IMR-90 (cell line): ENCODE results near the gene DUS4L. TPM values are rescaled to one million over a fixed set of nuclear protein-coding genes. Genes with fewer than 3 reads are reported as not detected.
A peak's percentile ranks its signal among the peaks of the same experiment; 100 is the strongest.

Experiments
- ATAC-seq: fragments of 200-7000 bp; cut with Tn5 transposase; 2 replicates; pipeline ENCODE4 v1.9.1; 2020; ENCODE audit warnings: low read depth, mild to moderate bottlenecking, moderate library complexity
- Bru-seq: library from RNA; stranded (reverse); fragments of 400-500 nt; gene quantifications from one replicate; lab custom pipeline; 2021; lab: Mats Ljungman, UMichigan
- BruChase-seq, 2 experiments: library from RNA; stranded (reverse); fragments of 400-500 nt; gene quantifications; one replicate each; lab custom pipeline; 2021; lab: Mats Ljungman, UMichigan
- BruUV-seq: library from RNA; stranded (reverse); fragments of 400-500 nt; replicated peaks from 2 replicates; lab custom pipeline; 2021; lab: Mats Ljungman, UMichigan
- CTCF ChIA-PET: fragments of 300-600 bp; formaldehyde crosslinking; extraction: SDS; loops from one replicate; lab custom pipeline; 2021; ENCODE audit warnings: antibody characterized with exemption; lab: Yijun Ruan, JAX
- POLR2A ChIA-PET: fragments of 300-600 bp; sonication (Branson Sonifier 250); formaldehyde crosslinking; loops from one replicate; lab custom pipeline; 2022; ENCODE audit warnings: antibody characterized with exemption; ENCODE audit not compliant: unreplicated experiment; lab: Charles Lee
- DNase-seq: peaks from one replicate; pipeline ENCODE4 v3.0.0; 2013
- H2AFZ ChIP-seq: replicated peaks from 2 replicates; pipeline ENCODE3; 2013; ENCODE audit warnings: low read length, mild to moderate bottlenecking; ENCODE audit not compliant: poor library complexity
- H2AK5ac ChIP-seq: 2 replicates; pipeline ENCODE4 v1.6.1; 2013; ENCODE audit warnings: low read depth, low read length, inconsistent platforms
- H2AK9ac ChIP-seq: replicated peaks from 2 replicates; pipeline ENCODE3; 2013; ENCODE audit warnings: mild to moderate bottlenecking, low read depth, low read length, moderate library complexity; ENCODE audit not compliant: poor library complexity
- H2BK120ac ChIP-seq: 2 replicates; pipeline ENCODE4 v1.6.1; 2013; ENCODE audit warnings: low read depth, low read length, inconsistent platforms
- H2BK15ac ChIP-seq: 3 replicates; pipeline ENCODE4 v1.6.1; 2013; ENCODE audit warnings: low read depth, low read length, inconsistent platforms
- H2BK20ac ChIP-seq: 2 replicates; pipeline ENCODE4 v1.6.1; 2013; ENCODE audit warnings: low read depth, mild to moderate bottlenecking, inconsistent platforms, low read length, moderate library complexity
- H2BK5ac ChIP-seq: 2 replicates; pipeline ENCODE4 v1.6.1; 2013; ENCODE audit warnings: mild to moderate bottlenecking, low read depth, low read length, inconsistent platforms; ENCODE audit not compliant: poor library complexity, severe bottlenecking
- H3K14ac ChIP-seq: replicated peaks from 2 replicates; pipeline ENCODE4 v1.6.1; 2013; ENCODE audit warnings: low read depth, low read length, inconsistent platforms
- H3K18ac ChIP-seq: 2 replicates; pipeline ENCODE4 v1.6.1; 2013; ENCODE audit warnings: low read depth, low read length, control low read depth
- H3K23ac ChIP-seq: 2 replicates; pipeline ENCODE4 v1.6.1; 2013; ENCODE audit warnings: low read depth, low read length, inconsistent platforms
- H3K27ac ChIP-seq: 2 replicates; pipeline ENCODE4 v1.5.1; 2013; ENCODE audit warnings: mild to moderate bottlenecking, control low read depth, low read length; ENCODE audit not compliant: insufficient read depth
- H3K27me3 ChIP-seq: 2 replicates; pipeline ENCODE4 v1.6.1; 2013; ENCODE audit warnings: low read length; ENCODE audit not compliant: control insufficient read depth, insufficient read depth
- H3K36me3 ChIP-seq: 2 replicates; pipeline ENCODE4 v1.6.1; 2013; ENCODE audit warnings: low read length, mixed read lengths; ENCODE audit not compliant: control insufficient read depth, insufficient read depth
- H3K4ac ChIP-seq: 2 replicates; pipeline ENCODE4 v1.6.1; 2013; ENCODE audit warnings: low read depth, low read length, inconsistent platforms
- H3K4me1 ChIP-seq: 2 replicates; pipeline ENCODE4 v1.6.1; 2013; ENCODE audit warnings: low read length, mixed read lengths; ENCODE audit not compliant: control insufficient read depth, insufficient read depth
- H3K4me2 ChIP-seq: 2 replicates; pipeline ENCODE4 v1.6.1; 2013; ENCODE audit warnings: low read depth, mild to moderate bottlenecking, control low read depth, low read length, moderate library complexity
- H3K4me3 ChIP-seq: 2 replicates; pipeline ENCODE4 v1.5.1; 2013; ENCODE audit warnings: low read depth, mild to moderate bottlenecking, control low read depth, low read length, moderate library complexity; ENCODE audit not compliant: insufficient read depth
- H3K56ac ChIP-seq: 2 replicates; pipeline ENCODE4 v1.6.1; 2013; ENCODE audit warnings: low read length, inconsistent platforms; ENCODE audit not compliant: insufficient read depth; ENCODE audit errors: extremely low read depth
- H3K79me1 ChIP-seq, 2 experiments: 2 replicates each; pipeline ENCODE4 v1.6.1; 2013; ENCODE audit warnings: low read length in 2 of 2, inconsistent platforms in 1 of 2, low read depth in 1 of 2
- H3K9ac ChIP-seq: 2 replicates; pipeline ENCODE4 v1.6.1; 2013; ENCODE audit warnings: low read depth, low read length, control low read depth
- H3K9me1 ChIP-seq: 2 replicates; pipeline ENCODE4 v1.6.1; 2013; ENCODE audit warnings: low read length, inconsistent platforms; ENCODE audit not compliant: insufficient read depth
- H3K9me3 ChIP-seq: 2 replicates; pipeline ENCODE4 v1.6.1; 2013; ENCODE audit warnings: low read length; ENCODE audit not compliant: control insufficient read depth, insufficient read depth
- H4K20me1 ChIP-seq: 2 replicates; pipeline ENCODE4 v1.6.1; 2013; ENCODE audit warnings: low read length, inconsistent platforms; ENCODE audit not compliant: insufficient read depth
- H4K5ac ChIP-seq: 2 replicates; pipeline ENCODE4 v1.6.1; 2013; ENCODE audit warnings: mild to moderate bottlenecking, low read depth, low read length, control low read depth
- H4K8ac ChIP-seq, 2 experiments: 2 replicates each; pipeline ENCODE4 v1.6.1; 2013; ENCODE audit warnings: low read depth in 2 of 2, low read length in 2 of 2, control low read depth in 1 of 2, inconsistent platforms in 1 of 2
- H4K91ac ChIP-seq: 2 replicates; pipeline ENCODE4 v1.6.1; 2013; ENCODE audit warnings: low read depth, low read length, inconsistent platforms; ENCODE audit not compliant: insufficient read depth
- BHLHE40 ChIP-seq: fragments of 150-350 bp; IDR thresholded peaks from 2 replicates; pipeline ENCODE4 v1.6.1; 2016; ENCODE audit warnings: mild to moderate bottlenecking, low read depth, low read length
- CEBPB ChIP-seq: IDR thresholded peaks from 2 replicates; pipeline ENCODE4 v1.6.1; 2012; ENCODE audit warnings: low read depth, low read length, improper control_type of control experiment
- NFE2L2 ChIP-seq: fragments of 150-350 bp; IDR thresholded peaks from 2 replicates; pipeline ENCODE4 v1.6.1; 2016; ENCODE audit warnings: low read depth, mild to moderate bottlenecking, low read length
- POLR2A ChIP-seq: IDR thresholded peaks from 2 replicates; pipeline ENCODE4 v1.6.1; 2012; ENCODE audit warnings: mild to moderate bottlenecking, low read depth, low read length
- WGBS, 2 experiments: methylation state at CpG; one replicate each; pipeline versions ENCODE4 v1.1.5 to v1.1.7; 2013; ENCODE audit warnings: missing lambda C conversion rate in 2 of 2; ENCODE audit not compliant: insufficient read length in 1 of 2; ENCODE audit errors: extremely low coverage in 2 of 2; 5-methylcytosine and 5-hydroxymethylcytosine counted together
- dilution Hi-C: fragments of 300-500 bp; cut with HindIII; formaldehyde crosslinking; loops from one replicate; pipeline ENCODE4 v1.14.3; 2018; ENCODE audit warnings: low sequenced_read_pairs; ENCODE audit not compliant: unreplicated experiment
- in situ Hi-C: fragments of 300-500 bp; cut with MboI; formaldehyde crosslinking; loops from 3 replicates; pipeline ENCODE4 v1.14.3; 2019; ENCODE audit warnings: low sequenced_read_pairs, inconsistent platforms, mixed read lengths
- intact Hi-C: fragments of 100-400 bp; cut with micrococcal nuclease; formaldehyde crosslinking; loops from 2 replicates; pipeline ENCODE4 v1.10.0; 2022
- long read RNA-seq: library from polyadenylated mRNA; unstranded; transcript quantifications from one replicate; pipeline ENCODE4 v2.0.0, GENCODE V29; 2021; ENCODE audit not compliant: unreplicated experiment
- polyA plus RNA-seq, 3 experiments: library from polyadenylated mRNA; depleted of rRNA; stranded (reverse); fragments of >200 nt; gene quantifications; 2 replicates each; pipeline ENCODE4 v1.2.3, GENCODE V29; 2012; ENCODE audit warnings: low replicate concordance in 1 of 3
- total RNA-seq: library from RNA; depleted of rRNA; stranded (reverse); fragments of >200 nt; gene quantifications from 2 replicates; pipeline ENCODE4 v1.2.3, GENCODE V29; 2012; rRNA removed
- TF ChIP-seq, protein P1 (sequence below): fragments of 150-350 bp; IDR thresholded peaks from 2 replicates; pipeline ENCODE4 v1.6.1; 2017; ENCODE audit warnings: mild to moderate bottlenecking, antibody characterized with exemption, low read length, low read depth
- TF ChIP-seq, protein P2 (sequence below): fragments of 150-350 bp; IDR thresholded peaks from 2 replicates; pipeline ENCODE4 v1.6.1; 2016; ENCODE audit warnings: low read depth, mild to moderate bottlenecking, low read length, moderate library complexity, borderline replicate concordance

Gene DUS4L, protein sequence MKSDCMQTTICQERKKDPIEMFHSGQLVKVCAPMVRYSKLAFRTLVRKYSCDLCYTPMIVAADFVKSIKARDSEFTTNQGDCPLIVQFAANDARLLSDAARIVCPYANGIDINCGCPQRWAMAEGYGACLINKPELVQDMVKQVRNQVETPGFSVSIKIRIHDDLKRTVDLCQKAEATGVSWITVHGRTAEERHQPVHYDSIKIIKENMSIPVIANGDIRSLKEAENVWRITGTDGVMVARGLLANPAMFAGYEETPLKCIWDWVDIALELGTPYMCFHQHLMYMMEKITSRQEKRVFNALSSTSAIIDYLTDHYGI
- total RNA-seq (6.6 and 8.6 TPM in 2 replicates), polyA plus RNA-seq (2012; rRNA removed) (3.3 and 4.2 TPM in 2 replicates), Bru-seq, nascent RNA (percentile 55 among the genes with signal in this experiment), BruChase-seq, experiment 1, labeled RNA remaining after a 6-hour chase (percentile 53 among the genes with signal in this experiment), BruChase-seq, experiment 2, labeled RNA remaining after a 2-hour chase (percentile 43 among the genes with signal in this experiment)
- polyA plus RNA-seq (2012; cell fraction: cytosol; rRNA removed) = 1.5 and 1.8 TPM in 2 replicates
- polyA plus RNA-seq (2012; cell fraction: nucleus; rRNA removed; ENCODE audit: low replicate concordance) = 1.5 and 4.9 TPM in 2 replicates
- long read RNA-seq, partial matches to known transcripts = 1 of 4 reads
- long read RNA-seq, other reads (novel, unspliced or antisense) = 3 of 4 reads

DNA sequence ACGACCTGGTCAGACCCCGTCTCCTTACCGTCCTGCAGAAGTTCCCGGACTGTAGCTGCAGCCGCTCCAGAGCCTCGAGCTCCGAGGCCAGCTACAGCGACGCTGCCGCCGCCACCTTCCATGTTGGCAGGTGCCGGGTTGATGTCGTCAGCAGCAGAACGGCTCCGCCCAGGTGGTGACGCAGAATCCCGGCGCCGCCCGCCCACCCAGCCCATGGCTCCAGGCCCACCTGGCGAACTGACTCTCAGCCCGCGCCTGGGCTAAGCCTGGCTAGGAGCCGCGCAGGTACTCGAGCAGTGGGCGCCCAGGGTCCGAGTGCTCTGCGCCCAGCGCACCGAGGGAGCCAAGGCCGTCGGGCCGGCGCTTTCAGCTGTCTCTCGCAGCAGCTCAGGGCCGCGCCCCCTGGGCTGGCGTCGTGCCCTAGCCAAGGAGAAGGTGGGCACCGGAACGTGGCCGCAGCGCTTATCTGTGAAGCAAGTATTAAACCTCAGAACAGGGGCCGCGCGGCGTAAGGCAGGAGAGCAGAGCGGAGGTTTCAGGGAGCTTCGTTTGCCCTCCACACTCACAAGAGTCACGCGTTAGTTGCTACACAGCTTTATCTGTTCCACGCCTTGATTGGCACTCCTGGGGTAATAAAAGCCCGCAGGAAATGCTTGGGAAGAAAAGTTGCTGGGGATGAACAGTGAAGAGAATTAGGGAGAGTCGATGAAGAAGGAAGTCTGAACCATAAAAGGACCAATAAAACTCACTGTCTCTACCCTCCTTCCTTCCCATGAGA, at the start of gene DUS4L, which contains the start of gene COG5:
Gene DUS4L, plus strand, starts transcription at position 197 of the 778 bp plus-strand sequence. CDS start 3,100 bp downstream, outside the sequence.
Gene COG5, minus strand, starts transcription at position 146 of the 778 bp plus-strand sequence. Its CDS starts 24 bp downstream, at position 122.
- Histone ChIP-seq H3K4me2 (peak within 1 kb of the TSS; percentile 81), H3K79me1 (peaks cover 22 to 55% of the 10 kb centered on the region in 2 experiments), H3K9me1 (no peaks in the 10 kb centered on the region), H2BK120ac (peak within 1 kb of the TSS; percentile 86), H3K4me3 (peak within 1 kb of the TSS; percentile 90), H4K20me1 (no peaks in the 10 kb centered on the region), H4K5ac (peak within 1 kb of the TSS; percentile 93), H3K4me1 (peaks cover 5% of the 10 kb centered on the region; the same call in 1 of the 2 replicates), H3K18ac (peak within 1 kb of the TSS; percentile 44), H3K9me3 (no peaks in the 10 kb centered on the region), H2BK15ac (peak within 1 kb of the TSS; percentile 91), H3K27me3 (no peaks in the 10 kb centered on the region), H3K9ac (peak within 1 kb of the TSS; percentile 93), H3K4ac (peak within 1 kb of the TSS; percentile 95), H3K27ac (peak within 1 kb of the TSS; percentile 88), H2AFZ (peak within 1 kb of the TSS; percentile 100), H2BK5ac (peak within 1 kb of the TSS; percentile 84), H3K23ac (peak within 1 kb of the TSS; percentile 87), H2BK20ac (peak within 1 kb of the TSS; percentile 71), H3K36me3 (no peaks in the 10 kb centered on the region), H4K8ac (peak within 1 kb of the TSS; percentile 91 to 96), H2AK5ac (peak within 1 kb of the TSS; percentile 99), H2AK9ac (peak within 1 kb of the TSS; percentile 99), H3K56ac (peak within 1 kb of the TSS; percentile 65), H4K91ac (peak within 1 kb of the TSS; percentile 86), H3K14ac (peak within 1 kb of the TSS; percentile 95)
- ATAC-seq (peak; percentile 85), DNase-seq (peak; percentile 79)
- dilution Hi-C loops = no loop called here
- POLR2A ChIA-PET = no interaction called here
- intact Hi-C loops = no loop called here
- CTCF ChIA-PET = interaction anchor here (0.6 to 1.0 kb wide), 2 partner anchors 16 to 170 kb away, joined by 3 read pairs; no protein-coding TSS in a partner anchor
- in situ Hi-C loops = no loop called here
- 0% methylated on average over 37 of the region's 55 CpGs; no CpG with 5 or more reads in 1 of the 2 experiments for WGBS, 2 experiments
- BruUV-seq = no TSS peak
- TF ChIP-seq POLR2A (peak; percentile 61; the same call in 1 of the 2 replicates), CEBPB (peak; percentile 43; the same call in 1 of the 2 replicates), NFE2L2 (no peak), BHLHE40 (peak; percentile 74; the same call in 1 of the 2 replicates)
- TF ChIP-seq, protein P1, sequence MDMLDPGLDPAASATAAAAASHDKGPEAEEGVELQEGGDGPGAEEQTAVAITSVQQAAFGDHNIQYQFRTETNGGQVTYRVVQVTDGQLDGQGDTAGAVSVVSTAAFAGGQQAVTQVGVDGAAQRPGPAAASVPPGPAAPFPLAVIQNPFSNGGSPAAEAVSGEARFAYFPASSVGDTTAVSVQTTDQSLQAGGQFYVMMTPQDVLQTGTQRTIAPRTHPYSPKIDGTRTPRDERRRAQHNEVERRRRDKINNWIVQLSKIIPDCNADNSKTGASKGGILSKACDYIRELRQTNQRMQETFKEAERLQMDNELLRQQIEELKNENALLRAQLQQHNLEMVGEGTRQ = 0 out of 2 replicates have a peak, but pooled peaks have one; percentile 4
- TF ChIP-seq, protein P2, sequence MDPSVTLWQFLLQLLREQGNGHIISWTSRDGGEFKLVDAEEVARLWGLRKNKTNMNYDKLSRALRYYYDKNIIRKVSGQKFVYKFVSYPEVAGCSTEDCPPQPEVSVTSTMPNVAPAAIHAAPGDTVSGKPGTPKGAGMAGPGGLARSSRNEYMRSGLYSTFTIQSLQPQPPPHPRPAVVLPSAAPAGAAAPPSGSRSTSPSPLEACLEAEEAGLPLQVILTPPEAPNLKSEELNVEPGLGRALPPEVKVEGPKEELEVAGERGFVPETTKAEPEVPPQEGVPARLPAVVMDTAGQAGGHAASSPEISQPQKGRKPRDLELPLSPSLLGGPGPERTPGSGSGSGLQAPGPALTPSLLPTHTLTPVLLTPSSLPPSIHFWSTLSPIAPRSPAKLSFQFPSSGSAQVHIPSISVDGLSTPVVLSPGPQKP = no peak
